B cell (primary cell): ENCODE measurements around the gene CELF4. TPM values are rescaled to one million over a fixed set of nuclear protein-coding genes. Genes with fewer than 3 reads are reported as not detected.

Source experiments
- ATAC-seq: fragments of 200-7000 bp; cut with Tn5 transposase; one replicate; pipeline ENCODE4 v1.10.0; 2021; ENCODE audit warnings: low read depth, mild to moderate bottlenecking, moderate number of reproducible peaks, moderate library complexity
- CTCF ChIA-PET: fragments of 350-600 bp; sonication (Branson Sonifier 250); formaldehyde crosslinking; loops from one replicate; lab custom pipeline; 2021; ENCODE audit warnings: antibody characterized with exemption, inconsistent platforms; lab: Charles Lee
- POLR2A ChIA-PET: fragments of 350-600 bp; sonication (Branson Sonifier 250); formaldehyde crosslinking; loops from one replicate; lab custom pipeline; 2021; ENCODE audit warnings: antibody characterized with exemption; lab: Charles Lee
- DNase-seq: peaks from one replicate; pipeline ENCODE4 v3.0.0; 2013
- H2AFZ ChIP-seq: 2 replicates; pipeline ENCODE4 v1.6.1; 2012; ENCODE audit warnings: mild to moderate bottlenecking, low read depth, low read length; ENCODE audit not compliant: insufficient read depth, poor library complexity, severe bottlenecking
- H3K27ac ChIP-seq, 2 donors: 1 replicate in 1 of 2; 2 replicates in 1 of 2; pipeline ENCODE4 v1.5.1; 2012 to 2013; ENCODE audit warnings: low read length in 2 of 2, mild to moderate bottlenecking in 2 of 2, moderate library complexity in 1 of 2
- H3K27me3 ChIP-seq, 4 experiments: fragments of 200-600 bp in 1 of 4; sonication (generic) in 1 of 4; replicated peaks in 1 of 4; 1 replicate in 2 of 4; 2 replicates in 2 of 4; pipeline versions ENCODE4 v1.6.1 to v1.7.0; 2013 to 2016; ENCODE audit warnings: low read length in 3 of 4, mild to moderate bottlenecking in 2 of 4, mixed read lengths in 1 of 4, moderate library complexity in 1 of 4; ENCODE audit not compliant: insufficient read depth in 4 of 4, control insufficient read depth in 3 of 4; ENCODE audit errors: control extremely low read depth in 1 of 4
- H3K36me3 ChIP-seq, 2 experiments: replicated peaks in 1 of 2; 1 replicate in 1 of 2; 2 replicates in 1 of 2; pipeline versions ENCODE4 v1.6.1 to v1.7.1; 2013; ENCODE audit warnings: low read length in 1 of 2; ENCODE audit not compliant: insufficient read depth in 2 of 2, control insufficient read depth in 1 of 2; ENCODE audit errors: control extremely low read depth in 1 of 2, extremely low read depth in 1 of 2
- H3K4me1 ChIP-seq, 2 donors: fragments of 200-600 bp in 1 of 2; sonication (generic) in 1 of 2; 1 replicate in 1 of 2; 2 replicates in 1 of 2; pipeline versions ENCODE4 v1.5.1 to v1.6.1; 2013 to 2017; ENCODE audit warnings: low read length in 2 of 2; ENCODE audit not compliant: control insufficient read depth in 2 of 2, insufficient read depth in 2 of 2
- H3K4me2 ChIP-seq: replicated peaks from 2 replicates; pipeline ENCODE3; 2012; ENCODE audit warnings: mild to moderate bottlenecking, low read depth, low read length; ENCODE audit not compliant: poor library complexity, severe bottlenecking
- H3K4me3 ChIP-seq, 5 experiments: fragments of 200-600 bp in 1 of 5; sonication (generic) in 1 of 5; 1 replicate in 3 of 5; 2 replicates in 2 of 5; pipeline versions ENCODE4 v1.5.1 to v1.7.0; 2011 to 2016; ENCODE audit warnings: low read length in 4 of 5, mild to moderate bottlenecking in 4 of 5, low read depth in 2 of 5, control low read depth in 1 of 5, moderate library complexity in 1 of 5; ENCODE audit not compliant: insufficient read depth in 1 of 5; ENCODE audit errors: control extremely low read depth in 1 of 5, extremely low read depth in 1 of 5
- H3K79me2 ChIP-seq: fragments of 200-600 bp; sonication (generic); one replicate; pipeline ENCODE4 v1.6.0; 2016; ENCODE audit warnings: low read length; ENCODE audit not compliant: control insufficient read depth, insufficient read depth
- H3K9ac ChIP-seq: fragments of 200-600 bp; sonication (generic); 2 replicates; pipeline ENCODE4 v1.6.1; 2017; ENCODE audit warnings: mild to moderate bottlenecking, low read length, moderate library complexity
- H3K9me3 ChIP-seq, 3 donors: one replicate each; pipeline versions ENCODE4 v1.6.1 to v1.7.1; 2013; ENCODE audit warnings: low read length in 2 of 3; ENCODE audit not compliant: control insufficient read depth in 2 of 3, insufficient read depth in 1 of 3; ENCODE audit errors: control extremely low read depth in 1 of 3
- H4K20me1 ChIP-seq: 2 replicates; pipeline ENCODE4 v1.6.0; 2012; ENCODE audit warnings: mild to moderate bottlenecking, low read length; ENCODE audit not compliant: insufficient read depth, control insufficient read depth, poor library complexity, severe bottlenecking
- H3K27ac Mint-ChIP-seq: one replicate; pipeline ENCODE4 v1.8.0; 2021; ENCODE audit warnings: mixed read lengths
- H3K27me3 Mint-ChIP-seq: one replicate; pipeline ENCODE4 v1.8.0; 2021; ENCODE audit warnings: mixed read lengths
- H3K4me1 Mint-ChIP-seq: one replicate; pipeline ENCODE4 v1.8.0; 2021; ENCODE audit warnings: mixed read lengths
- H3K4me3 Mint-ChIP-seq: one replicate; pipeline ENCODE4 v1.8.0; 2021; ENCODE audit warnings: mixed read lengths
- H3K9me3 Mint-ChIP-seq: one replicate; pipeline ENCODE4 v1.8.0; 2022; ENCODE audit warnings: mixed read lengths; ENCODE audit not compliant: insufficient read depth
- EZH2 ChIP-seq: IDR thresholded peaks from 2 replicates; pipeline ENCODE4 v1.6.1; 2012; ENCODE audit warnings: borderline replicate concordance, low read depth, mild to moderate bottlenecking, moderate library complexity, low read length; ENCODE audit not compliant: insufficient read depth, poor library complexity, severe bottlenecking
- WGBS: methylation state at CpG from one replicate; pipeline ENCODE4 v1.1.5; 2013; ENCODE audit warnings: missing lambda C conversion rate; ENCODE audit not compliant: insufficient coverage; 5-methylcytosine and 5-hydroxymethylcytosine counted together
- intact Hi-C: fragments of 100-400 bp; cut with micrococcal nuclease; formaldehyde crosslinking; loops from one replicate; pipeline ENCODE4 v1.10.0; 2022
- polyA plus RNA-seq: library from polyadenylated mRNA; depleted of rRNA; stranded (reverse); fragments of >200 nt; gene quantifications from 2 replicates; pipeline ENCODE4 v1.2.3, GENCODE V29; 2012
- total RNA-seq, 2 donors: library from RNA; stranded (reverse); fragments of 120-200 nt in 1 of 2; gene quantifications; 1 replicate in 1 of 2; 2 replicates in 1 of 2; pipeline versions ENCODE4 v1.2.3 to v1.2.4, GENCODE V29; 2013 to 2022
- TF ChIP-seq, protein P1 (sequence below): fragments of 200-600 bp; IDR thresholded peaks from one replicate; pipeline ENCODE4 v1.8.0; 2022; ENCODE audit warnings: antibody characterized with exemption, mild to moderate bottlenecking

The CELF4 gene
- total and polyA plus RNA-seq, 2 donors (not counting 1 experiment from before 2014, with no cell fraction given) = not detected

DNA sequence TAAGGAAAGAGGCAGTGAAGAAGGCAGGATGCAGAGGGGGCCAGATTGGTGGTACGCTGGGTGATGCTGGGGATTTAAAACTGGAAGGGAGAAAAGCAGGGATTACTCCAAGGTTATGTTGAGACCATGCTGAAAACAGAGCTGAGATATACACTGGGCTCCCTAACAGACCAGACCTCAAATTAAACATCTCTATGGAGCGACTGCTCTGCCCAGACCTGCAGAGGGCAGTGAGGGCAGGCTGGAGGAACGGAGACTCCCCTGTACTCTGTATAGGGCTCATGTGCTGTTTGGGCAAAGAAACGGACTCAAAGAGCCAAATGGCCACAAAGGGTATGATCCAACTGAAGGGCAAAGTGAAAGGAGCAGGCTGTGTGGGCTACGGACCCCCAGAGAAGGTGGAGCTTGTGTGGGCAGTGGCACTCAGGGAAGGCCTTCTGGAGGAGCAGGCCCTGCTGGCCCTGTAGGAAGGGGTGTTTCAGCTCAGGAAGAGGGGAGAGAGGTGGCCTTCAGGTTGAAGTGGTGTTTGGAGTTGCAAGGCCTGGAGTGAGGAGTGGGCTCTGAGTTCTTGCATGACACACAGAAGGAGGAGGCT, 4.8 kb upstream of the CELF4 start:
- peaks cover 19% of the 10 kb centered on the region for H3K4me1 Mint-ChIP-seq
- H3K79me2 ChIP-seq = no peaks in the 10 kb centered on the region
- no peaks in the 10 kb centered on the region for H4K20me1 ChIP-seq
- no peaks in the 10 kb centered on the region for H3K36me3 ChIP-seq
- H3K27me3 Mint-ChIP-seq = peaks cover 47% of the 10 kb centered on the region
- no peaks in the 10 kb centered on the region for H3K9me3 Mint-ChIP-seq
- ATAC-seq (no peak), DNase-seq (no peak)
- H2AFZ ChIP-seq = no peak overlapping the region
- no peak overlapping the region for H3K9ac ChIP-seq
- POLR2A ChIA-PET = no interaction called here
- no peak overlapping the region for H3K4me2 ChIP-seq
- H3K27ac ChIP-seq = no peak overlapping the region
- intact Hi-C loops = no loop called here
- no peak overlapping the region for H3K27ac Mint-ChIP-seq
- no peak for TF ChIP-seq EZH2
- TF ChIP-seq, protein P1, sequence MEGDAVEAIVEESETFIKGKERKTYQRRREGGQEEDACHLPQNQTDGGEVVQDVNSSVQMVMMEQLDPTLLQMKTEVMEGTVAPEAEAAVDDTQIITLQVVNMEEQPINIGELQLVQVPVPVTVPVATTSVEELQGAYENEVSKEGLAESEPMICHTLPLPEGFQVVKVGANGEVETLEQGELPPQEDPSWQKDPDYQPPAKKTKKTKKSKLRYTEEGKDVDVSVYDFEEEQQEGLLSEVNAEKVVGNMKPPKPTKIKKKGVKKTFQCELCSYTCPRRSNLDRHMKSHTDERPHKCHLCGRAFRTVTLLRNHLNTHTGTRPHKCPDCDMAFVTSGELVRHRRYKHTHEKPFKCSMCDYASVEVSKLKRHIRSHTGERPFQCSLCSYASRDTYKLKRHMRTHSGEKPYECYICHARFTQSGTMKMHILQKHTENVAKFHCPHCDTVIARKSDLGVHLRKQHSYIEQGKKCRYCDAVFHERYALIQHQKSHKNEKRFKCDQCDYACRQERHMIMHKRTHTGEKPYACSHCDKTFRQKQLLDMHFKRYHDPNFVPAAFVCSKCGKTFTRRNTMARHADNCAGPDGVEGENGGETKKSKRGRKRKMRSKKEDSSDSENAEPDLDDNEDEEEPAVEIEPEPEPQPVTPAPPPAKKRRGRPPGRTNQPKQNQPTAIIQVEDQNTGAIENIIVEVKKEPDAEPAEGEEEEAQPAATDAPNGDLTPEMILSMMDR = no peak
- WGBS = 86% methylated on average over 5 of the region's 5 CpGs
- H3K4me3 ChIP-seq = no peak overlapping the region
- H3K9me3 ChIP-seq = peaks cover 0 to 3% (median 0%) of the 10 kb centered on the region in 3 donors
- peaks cover 7% of the 10 kb centered on the region in 2 donors for H3K4me1 ChIP-seq
- peaks cover 0 to 39% (median 17%) of the 10 kb centered on the region in 4 experiments for H3K27me3 ChIP-seq
- CTCF ChIA-PET = no interaction called here
- H3K4me3 Mint-ChIP-seq = no peak overlapping the region

DNA sequence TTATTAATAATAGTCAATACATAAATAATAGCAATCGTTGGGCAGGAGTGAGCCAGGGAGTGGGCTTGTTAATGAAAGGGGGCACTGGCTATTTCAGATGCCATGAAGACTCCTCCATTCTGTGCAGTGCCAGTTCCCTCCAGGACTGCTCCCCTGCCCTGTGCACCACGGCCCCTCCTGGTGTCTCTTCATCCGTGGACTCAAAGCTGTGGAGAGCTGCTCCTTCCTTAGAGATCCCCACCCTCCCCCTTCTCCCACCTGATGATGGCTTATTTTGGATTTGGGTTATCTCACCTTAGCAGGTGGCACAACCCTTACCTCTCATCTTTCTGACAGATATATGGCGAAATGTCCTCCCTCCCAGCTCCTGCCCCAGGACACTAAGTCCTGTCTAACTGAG, 3.1 kb upstream of the CELF4 start:
- no peak overlapping the region for H3K9ac ChIP-seq
- Mint-ChIP-seq H3K27ac (no peak overlapping the region), H3K4me3 (no peak overlapping the region), H3K9me3 (no peaks in the 10 kb centered on the region), H3K27me3 (peaks cover 64% of the 10 kb centered on the region), H3K4me1 (peaks cover 21% of the 10 kb centered on the region)
- 80% methylated on average over 2 of the region's 4 CpGs for WGBS
- no peak overlapping the region for H2AFZ ChIP-seq
- H3K4me2 ChIP-seq = no peak overlapping the region
- intact Hi-C loops = no loop called here
- H3K4me1 ChIP-seq = peaks cover 7 to 11% of the 10 kb centered on the region in 2 donors
- no peak overlapping the region for H3K27ac ChIP-seq
- POLR2A ChIA-PET = no interaction called here
- H3K4me3 ChIP-seq = no peak overlapping the region
- H3K36me3 ChIP-seq = no peaks in the 10 kb centered on the region
- no peaks in the 10 kb centered on the region for H4K20me1 ChIP-seq
- CTCF ChIA-PET = no interaction called here
- H3K79me2 ChIP-seq = no peaks in the 10 kb centered on the region
- ATAC-seq (no peak), DNase-seq (no peak)
- peaks cover 0 to 54% (median 25%) of the 10 kb centered on the region in 4 experiments for H3K27me3 ChIP-seq
- no peak for TF ChIP-seq EZH2
- TF ChIP-seq, protein P1 = no peak
- peaks cover 0 to 10% (median 0%) of the 10 kb centered on the region in 3 donors for H3K9me3 ChIP-seq
